Stimulated activated CD4-positive, alpha-beta T cell treated with anti-CD3 and anti-CD28 coated beads, Interleukin-4, amount 100 ng/mL, for 4 hours (primary cell): Measurements from ENCODE around the gene SLN.

Source experiments
- DNase-seq, 2 experiments: peaks; one replicate each; pipeline ENCODE4 v3.0.0-alpha.2; 2020

Gene SLN

DNA sequence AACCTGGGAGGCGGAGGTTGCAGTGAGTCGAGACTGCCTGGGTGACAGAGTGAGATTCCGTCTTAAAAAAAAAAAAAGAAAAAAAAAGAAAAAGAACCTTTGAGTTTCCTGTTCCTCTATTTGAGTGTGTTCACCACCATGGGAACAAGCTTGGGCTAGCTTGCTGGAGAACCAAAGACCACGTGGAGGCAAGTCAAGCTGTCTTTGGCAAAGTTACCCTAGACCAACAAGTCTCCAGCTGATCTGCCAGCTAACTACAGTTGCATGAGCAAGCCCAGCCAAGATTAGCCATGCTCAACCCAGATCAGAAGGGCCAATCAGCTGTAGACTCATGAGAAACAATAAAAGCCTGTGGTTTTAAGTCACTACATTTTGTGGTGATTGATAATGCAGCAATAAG is 29.7 kb downstream of the SLN start:
- no peak for DNase-seq

DNA sequence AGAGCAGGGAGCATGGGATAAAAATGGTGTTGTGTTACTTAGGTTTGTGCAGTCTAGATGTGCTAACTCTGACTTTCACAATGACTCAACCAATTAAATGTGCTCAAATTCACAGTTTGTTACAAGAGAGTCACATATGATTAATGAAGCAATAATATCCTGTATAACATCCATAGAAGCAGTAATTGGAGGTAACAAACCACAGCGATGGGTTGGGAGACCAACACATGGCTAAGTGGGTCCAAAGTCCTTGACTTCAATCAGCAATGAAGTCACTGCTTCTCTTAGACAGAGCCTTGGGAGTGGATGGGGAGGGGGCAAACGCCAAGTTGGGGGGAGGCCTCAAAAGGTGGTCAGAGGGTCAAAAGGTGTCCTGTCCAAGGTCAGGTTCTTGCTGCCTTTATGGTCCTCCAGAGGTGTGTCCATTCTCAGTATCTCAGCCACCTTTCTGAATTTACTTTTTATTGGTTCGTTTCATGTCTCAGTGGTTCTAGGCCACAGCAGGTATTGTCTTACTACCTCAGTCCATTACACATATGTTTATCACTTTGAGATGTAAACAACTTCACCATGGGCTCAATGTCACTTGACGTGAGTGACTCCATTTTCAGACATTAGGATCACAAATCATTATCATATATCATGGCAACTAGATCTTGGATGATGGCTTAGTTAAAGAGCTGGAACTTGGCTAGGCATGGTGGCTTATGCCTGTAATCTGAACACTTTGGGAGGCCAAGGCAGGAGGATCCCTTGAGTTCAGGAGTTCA is 32.4 kb downstream of the SLN start:
- DNase-seq: no peak

DNA sequence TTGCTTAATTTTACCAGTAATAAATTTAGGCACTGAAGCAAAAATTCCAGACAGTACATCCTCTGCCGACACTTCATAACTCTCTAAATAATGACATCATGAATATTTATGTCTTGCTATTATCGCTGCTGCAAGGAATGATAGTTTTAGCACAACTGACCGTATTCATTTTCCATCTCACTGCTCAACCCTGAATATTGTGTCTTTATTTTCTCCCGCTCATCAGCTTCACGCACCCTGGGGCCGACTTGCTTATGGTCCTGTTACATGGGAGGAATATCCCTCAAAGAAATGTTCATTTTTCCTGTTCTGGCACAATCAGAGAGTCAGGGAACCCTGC is 33.3 kb downstream of the SLN start:
- DNase-seq: no peak

DNA sequence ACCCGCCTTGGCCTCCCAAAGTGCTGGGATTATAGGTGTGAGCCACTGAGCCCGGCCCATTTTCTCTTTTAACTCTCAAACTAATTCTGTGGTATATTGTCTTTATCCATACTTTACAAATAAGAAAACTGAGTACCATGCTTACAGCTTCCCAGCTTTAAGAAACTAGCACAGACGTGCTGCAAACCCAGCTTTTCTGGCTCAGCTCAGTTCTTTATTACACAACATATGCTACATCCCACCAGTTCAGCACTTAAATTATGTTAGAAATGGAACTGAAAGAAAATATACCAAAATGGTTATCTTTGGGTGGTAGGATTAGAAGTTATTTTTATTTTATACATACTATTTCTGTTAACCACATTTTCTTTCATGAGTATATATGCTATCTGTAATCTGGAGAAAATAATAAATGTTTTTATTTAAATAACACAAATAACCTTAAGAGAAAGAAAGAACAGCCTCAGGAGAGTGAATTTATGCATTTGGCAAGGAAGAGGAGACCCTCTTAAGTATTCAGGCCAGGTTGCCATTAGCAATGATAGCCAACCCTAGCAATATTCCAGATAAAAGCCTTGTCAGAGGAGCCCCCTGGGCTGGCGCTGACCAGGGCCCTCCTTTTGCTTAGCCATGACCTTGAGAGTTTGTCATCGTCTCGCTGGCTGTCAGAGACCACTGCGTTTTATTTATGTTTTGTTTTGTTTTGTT is 33.8 kb downstream of the SLN start:
- DNase-seq: no peak

DNA sequence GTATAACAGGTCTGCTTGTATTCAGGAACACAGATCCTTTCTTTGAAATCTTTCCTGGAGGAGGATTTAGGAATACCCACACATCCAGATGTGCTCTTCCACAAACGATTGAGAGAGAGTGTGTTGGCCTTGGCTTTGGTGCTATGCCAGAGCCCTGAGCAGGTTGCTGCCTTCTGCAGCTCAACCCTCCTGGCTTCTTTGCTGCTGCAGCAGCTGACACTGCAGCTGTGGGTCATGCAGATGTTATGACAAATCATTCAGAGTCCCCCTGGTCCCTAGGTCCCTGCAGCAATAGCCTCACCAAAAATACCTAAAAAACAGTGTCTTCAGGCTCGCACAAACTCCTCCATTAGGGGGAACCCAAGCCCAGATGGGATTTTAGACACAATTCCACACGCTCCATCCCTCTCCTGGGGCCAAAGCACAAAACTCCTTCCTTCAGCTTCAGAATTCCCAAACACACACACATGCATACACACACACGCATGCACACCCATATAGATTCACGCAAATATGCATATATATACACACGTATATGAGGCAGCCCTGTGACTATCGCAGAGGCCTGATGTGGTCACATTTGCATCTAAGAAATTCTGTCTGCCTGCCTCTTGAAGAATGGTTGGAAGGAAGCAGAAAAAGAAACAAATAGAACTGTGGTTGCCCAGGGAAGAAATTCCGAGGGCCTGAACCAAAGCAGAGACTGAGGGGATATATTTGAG is 35.4 kb downstream of the SLN start:
- no peak for DNase-seq

DNA sequence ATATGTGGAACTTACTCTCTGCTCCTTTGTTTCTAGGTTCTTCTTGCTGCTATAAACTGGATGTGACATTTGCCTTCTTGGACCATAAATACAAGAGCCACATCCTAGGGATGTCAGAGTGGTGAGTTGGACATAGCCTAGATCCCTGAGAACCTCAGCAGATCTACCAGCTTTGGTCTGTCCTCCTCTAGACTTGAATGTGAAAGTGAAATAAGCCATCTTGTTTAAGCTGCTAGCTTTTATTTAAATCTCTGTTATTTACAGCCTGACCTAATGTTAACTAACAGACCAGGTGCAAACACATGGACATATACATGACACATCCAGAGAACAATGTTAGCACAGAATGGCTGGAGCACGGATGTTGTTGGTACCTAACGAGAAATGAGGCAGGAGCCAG is 36.0 kb downstream of the SLN start:
- no peak for DNase-seq

DNA sequence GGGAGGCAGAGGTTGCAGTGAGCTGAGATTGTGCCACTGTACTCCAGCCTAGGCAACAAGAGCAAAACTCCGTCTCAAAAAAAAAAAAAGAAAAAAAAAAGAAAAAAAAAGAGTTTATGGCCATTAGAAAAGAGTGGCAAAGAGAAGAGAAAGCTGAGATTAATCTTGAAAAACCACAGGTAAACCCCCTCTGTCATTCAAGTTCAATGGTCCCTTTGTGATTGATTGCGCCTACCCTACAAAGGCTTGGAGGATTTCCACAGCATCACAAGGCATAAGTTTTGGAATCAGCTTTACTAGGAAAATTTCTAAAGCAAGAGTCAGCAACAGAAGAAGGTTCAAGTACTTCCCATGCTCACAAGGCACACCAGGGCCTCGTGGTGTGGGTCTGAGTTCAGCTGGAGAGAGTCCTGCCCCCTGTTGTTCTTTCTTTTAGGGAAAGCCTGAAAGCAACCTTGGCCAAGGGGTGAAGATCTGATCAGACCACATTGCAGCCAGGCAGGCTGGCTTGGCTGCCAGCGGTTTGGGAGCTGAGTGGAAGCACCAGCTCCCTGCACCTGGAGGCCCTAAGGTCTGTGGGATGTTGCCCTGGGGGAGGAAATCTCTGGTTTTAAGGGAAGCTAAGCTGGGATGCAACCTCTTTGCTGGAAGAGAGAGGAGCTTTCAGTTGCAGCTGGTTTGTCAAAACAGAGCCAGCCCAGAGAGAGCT is 41.8 kb downstream of the SLN start:
- DNase-seq: no peak

DNA sequence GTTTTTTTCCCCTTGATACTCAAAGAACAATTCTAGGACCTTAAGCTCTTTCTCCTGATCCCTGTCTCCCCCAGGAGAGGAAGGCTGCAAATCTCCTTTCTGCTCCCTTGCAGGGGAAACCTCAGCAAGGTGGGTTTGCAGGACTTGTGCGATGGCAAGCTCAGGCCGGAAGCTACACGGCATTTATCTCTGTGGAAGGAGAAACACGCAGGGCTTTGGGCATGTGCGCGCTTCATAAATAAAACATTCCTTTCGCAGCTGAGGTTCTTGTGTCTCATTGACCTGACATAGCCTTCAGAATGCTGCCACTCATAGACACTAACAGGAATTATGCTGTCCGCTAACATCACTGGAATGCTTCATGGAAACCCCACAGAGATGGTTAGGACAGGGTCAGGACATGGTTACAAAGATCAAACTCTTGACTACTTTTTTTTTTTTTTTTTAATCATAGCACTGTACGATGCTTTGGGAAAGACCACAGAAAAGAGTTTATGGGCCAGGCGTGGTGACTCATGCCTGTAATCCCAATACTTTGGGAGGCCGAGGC is 42.6 kb downstream of the SLN start:
- no peak for DNase-seq

DNA sequence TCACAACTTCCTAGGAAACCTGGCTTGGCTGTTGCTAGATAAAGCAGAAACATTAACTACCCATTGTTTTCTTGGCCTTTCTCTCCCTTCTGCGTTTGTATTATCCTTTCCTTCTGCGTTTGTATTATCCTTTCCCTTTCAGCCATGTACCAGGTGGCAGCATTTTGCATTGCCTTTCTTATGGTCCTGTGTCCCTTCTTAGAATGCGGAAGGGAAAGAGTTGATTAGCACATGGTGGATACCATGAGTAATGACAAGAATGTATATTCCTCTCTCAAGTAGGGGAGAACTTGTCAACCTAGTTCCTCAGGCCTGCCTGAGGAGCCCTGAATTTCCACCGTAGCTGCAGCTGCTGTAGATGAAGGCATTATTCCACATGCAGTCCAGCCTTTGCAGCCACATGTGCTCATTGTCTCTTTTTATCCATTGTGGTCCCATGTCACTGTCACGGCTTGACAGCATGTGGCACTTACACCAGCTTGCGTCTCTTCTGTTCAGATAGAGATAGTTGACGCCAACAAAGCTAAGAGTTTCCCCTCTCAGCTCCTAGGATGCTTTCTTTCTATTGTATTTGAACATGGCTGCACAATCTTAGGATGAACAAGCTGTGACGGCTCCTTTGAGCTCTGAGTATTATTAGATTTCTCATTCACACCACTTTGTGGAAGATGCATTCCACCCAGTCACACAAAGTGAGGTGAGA is 44.8 kb downstream of the SLN start:
- DNase-seq: no peak

DNA sequence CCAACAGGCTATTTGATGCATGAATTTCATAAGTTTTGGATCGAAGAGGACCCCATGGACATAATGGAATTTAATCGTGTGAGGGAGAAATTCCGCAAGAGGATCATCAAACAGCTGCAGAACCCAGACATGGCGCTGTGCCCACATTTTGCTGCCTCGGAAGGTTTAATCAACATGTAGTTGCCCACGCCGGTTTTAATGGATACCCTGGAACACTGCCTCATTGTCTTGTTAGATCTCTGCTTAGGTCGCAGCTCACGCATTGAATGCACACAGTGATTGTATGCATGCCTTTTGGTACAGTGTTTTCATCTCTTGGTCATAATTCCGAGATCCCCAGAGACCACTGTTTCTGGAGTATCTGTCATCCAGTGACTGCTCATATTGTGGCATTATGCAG is 46.8 kb downstream of the SLN start:
- no peak for DNase-seq

DNA sequence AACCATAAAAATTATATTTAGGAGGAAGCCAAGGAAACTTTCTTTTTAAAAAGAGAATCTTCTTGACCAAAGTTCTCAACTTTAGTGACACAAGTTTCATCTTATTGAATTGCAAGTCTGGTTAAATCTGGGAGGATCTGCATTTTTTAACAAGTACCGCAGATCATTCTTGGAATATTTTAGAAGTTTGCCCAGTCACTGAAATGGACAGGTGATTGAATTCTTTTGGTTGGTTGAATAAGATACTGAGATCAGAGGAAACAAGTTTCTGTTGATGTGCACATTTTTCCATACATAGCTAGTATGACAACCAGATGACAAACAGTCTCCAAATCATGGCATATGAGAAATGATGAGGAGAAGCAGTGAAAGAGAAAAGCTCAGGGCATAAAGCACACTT is 50.2 kb downstream of the SLN start:
- no peak for DNase-seq

DNA sequence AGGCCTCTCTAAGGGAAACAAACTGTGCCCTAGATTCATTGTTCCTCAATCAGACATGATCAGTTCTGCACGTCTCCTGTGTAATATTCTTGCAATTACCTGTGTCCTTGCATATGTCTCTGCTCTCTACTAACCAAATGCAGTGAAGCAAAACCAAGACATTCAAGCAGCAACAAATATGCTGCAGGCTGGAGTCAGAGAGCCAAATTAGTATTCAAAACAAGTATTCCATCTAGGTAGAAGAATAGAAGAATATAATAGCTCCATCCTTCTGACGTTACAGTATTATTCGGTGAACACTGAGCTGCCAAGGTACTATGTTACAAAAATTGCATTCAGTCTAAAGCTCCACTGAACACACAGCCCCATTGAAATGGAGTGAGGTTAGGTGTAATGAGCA is 51.8 kb downstream of the SLN start:
- DNase-seq: no peak

DNA sequence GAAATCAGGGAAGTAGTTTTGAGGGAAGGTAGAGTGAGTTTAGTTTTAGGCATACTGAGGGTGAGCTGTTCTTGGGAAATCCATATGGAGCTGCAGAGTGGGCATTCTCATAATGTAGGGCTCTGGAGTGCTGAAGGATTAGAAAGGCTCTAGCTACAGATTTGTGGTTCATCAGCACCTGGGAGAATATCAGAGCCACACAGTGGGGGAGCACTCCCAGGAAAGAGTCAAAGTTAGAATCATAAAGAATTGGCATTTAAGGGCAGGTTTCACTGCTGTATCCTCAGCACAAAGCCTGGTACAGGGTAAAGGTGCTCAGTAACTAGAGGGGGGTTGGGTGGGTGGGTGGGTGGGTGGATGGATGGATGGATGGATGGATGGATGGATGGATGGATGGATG is 52.5 kb downstream of the SLN start:
- no peak for DNase-seq
